Osteoblast (primary cell): Measurements from ENCODE around the gene CHRNA5. TPM values are rescaled to one million over a fixed set of nuclear protein-coding genes. Genes with fewer than 3 reads are reported as not detected.

Experiments used
- DNase-seq: peaks from one replicate; pipeline ENCODE4 v3.0.0; 2011; ENCODE audit warnings: low spot score, mixed read lengths; ENCODE audit not compliant: insufficient read length; ENCODE audit errors: missing footprints
- H2AFZ ChIP-seq: 2 replicates; pipeline ENCODE4 v1.6.0; 2011; ENCODE audit warnings: mild to moderate bottlenecking, low read length
- H3K27ac ChIP-seq: 2 replicates; pipeline ENCODE4 v1.5.1; 2011; ENCODE audit warnings: mild to moderate bottlenecking, low read depth, low read length, moderate library complexity
- H3K27me3 ChIP-seq: 2 replicates; pipeline ENCODE4 v1.6.0; 2012; ENCODE audit warnings: mild to moderate bottlenecking, control low read depth, inconsistent platforms, low read length, moderate library complexity; ENCODE audit not compliant: insufficient read depth
- H3K36me3 ChIP-seq: 2 replicates; pipeline ENCODE4 v1.5.1; 2011; ENCODE audit warnings: mild to moderate bottlenecking, low read length, control low read depth, moderate library complexity; ENCODE audit not compliant: insufficient read depth
- H3K4me1 ChIP-seq: 2 replicates; pipeline ENCODE4 v1.5.1; 2011; ENCODE audit warnings: mild to moderate bottlenecking, low read length, control low read depth, moderate library complexity; ENCODE audit not compliant: insufficient read depth
- H3K4me2 ChIP-seq: 2 replicates; pipeline ENCODE4 v1.6.0; 2011; ENCODE audit warnings: mild to moderate bottlenecking, low read length; ENCODE audit not compliant: insufficient read depth
- H3K4me3 ChIP-seq: fragments of 200-600 bp; sonication (generic); 3 replicates; pipeline ENCODE4 v1.5.1; 2012; ENCODE audit warnings: mild to moderate bottlenecking, low read length, inconsistent platforms; ENCODE audit not compliant: insufficient read depth
- H3K79me2 ChIP-seq: 2 replicates; pipeline ENCODE4 v1.6.0; 2012; ENCODE audit warnings: mild to moderate bottlenecking, low read length, control low read depth, inconsistent platforms; ENCODE audit not compliant: insufficient read depth
- H3K9me3 ChIP-seq: 2 replicates; pipeline ENCODE4 v1.5.1; 2011; ENCODE audit warnings: low read depth, low read length, control low read depth
- H4K20me1 ChIP-seq: 2 replicates; pipeline ENCODE4 v1.6.0; 2012; ENCODE audit warnings: mild to moderate bottlenecking, low read length, control low read depth; ENCODE audit not compliant: insufficient read depth
- CTCF ChIP-seq: IDR thresholded peaks from 2 replicates; pipeline ENCODE4 v1.5.1; 2011; ENCODE audit warnings: mild to moderate bottlenecking, low read depth, low read length, moderate library complexity; ENCODE audit errors: extremely low read depth
- small RNA-seq: library from RNA; depleted of rRNA; stranded (forward); fragments of <200 nt; gene quantifications from one replicate; pipeline ENCODE3, GENCODE V24; 2012
- total RNA-seq: library from RNA; depleted of rRNA; stranded (reverse); fragments of >200 nt; gene quantifications from 2 replicates; pipeline ENCODE4 v1.2.3, GENCODE V29; 2012

Gene CHRNA5
- total RNA-seq, 1 donor, result 0.36 TPM

GRCh38 chr15:78641102-78641748 is 75.9 kb downstream of the CHRNA5 start, which contains the start of gene CHRNB4:
CHRNB4 (minus strand) TSS chr15:78641210; CDS start chr15:78641133, 77 bp downstream.
- no peak for TF ChIP-seq CTCF
- Histone ChIP-seq H4K20me1 (no peaks in the 10 kb centered on the region), H3K27me3 (peaks cover 13% of the 10 kb centered on the region), H3K4me2 (peak within 1 kb of the TSS; percentile 61), H3K36me3 (no peaks in the 10 kb centered on the region), H3K79me2 (no peaks in the 10 kb centered on the region), H2AFZ (no peak within 1 kb of the TSS), H3K4me3 (peak within 1 kb of the TSS; percentile 50), H3K4me1 (no peaks in the 10 kb centered on the region), H3K9me3 (no peaks in the 10 kb centered on the region), H3K27ac (no peak within 1 kb of the TSS)
- no peak for DNase-seq

DNA sequence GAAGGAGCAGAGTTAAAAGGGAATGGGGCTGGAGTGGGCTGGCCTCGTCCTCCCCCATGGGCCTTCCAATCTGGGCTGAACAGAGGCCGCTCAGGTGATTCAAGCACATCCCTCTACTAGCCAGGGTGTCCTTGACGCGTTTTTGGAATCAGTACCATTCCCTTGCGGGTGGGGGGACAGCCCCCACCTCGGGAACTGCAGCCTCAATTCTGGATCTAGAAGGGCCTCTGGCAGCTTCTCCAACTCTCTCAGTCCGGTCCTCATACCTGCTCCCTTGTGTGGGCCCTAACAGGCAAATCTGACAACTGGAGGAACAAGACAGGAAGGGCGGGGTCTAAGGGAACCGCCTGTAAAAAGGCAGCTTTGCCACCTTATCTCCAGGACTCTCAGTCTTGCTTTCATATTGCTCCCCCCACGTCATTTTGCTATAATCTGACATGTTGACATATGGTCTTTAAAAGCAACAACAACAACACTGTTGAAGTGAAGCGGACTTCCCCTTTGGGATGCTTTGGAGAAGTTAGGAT is 76.5 kb downstream of the CHRNA5 start:
- no peaks in the 10 kb centered on the region for H3K36me3 ChIP-seq
- DNase-seq, result no peak
- no peaks in the 10 kb centered on the region for H3K9me3 ChIP-seq
- no peak overlapping the region for H3K27ac ChIP-seq
- no peaks in the 10 kb centered on the region for H3K79me2 ChIP-seq
- H3K4me3 ChIP-seq, result no peak overlapping the region
- no peak overlapping the region for H3K4me2 ChIP-seq
- H2AFZ ChIP-seq, result no peak overlapping the region
- peaks cover 13% of the 10 kb centered on the region for H3K27me3 ChIP-seq
- no peaks in the 10 kb centered on the region for H3K4me1 ChIP-seq
- no peaks in the 10 kb centered on the region for H4K20me1 ChIP-seq
- TF ChIP-seq CTCF, result no peak

GRCh38 chr15:78642331-78642730 is 77.0 kb downstream of the CHRNA5 start:
- H3K4me3 ChIP-seq, result no peak overlapping the region
- no peaks in the 10 kb centered on the region for H3K9me3 ChIP-seq
- no peaks in the 10 kb centered on the region for H3K36me3 ChIP-seq
- no peak overlapping the region for H2AFZ ChIP-seq
- TF ChIP-seq CTCF, result no peak
- no peak overlapping the region for H3K4me2 ChIP-seq
- H4K20me1 ChIP-seq, result no peaks in the 10 kb centered on the region
- DNase-seq, result no peak
- no peaks in the 10 kb centered on the region for H3K4me1 ChIP-seq
- H3K27ac ChIP-seq, result no peak overlapping the region
- no peaks in the 10 kb centered on the region for H3K79me2 ChIP-seq
- peaks cover 13% of the 10 kb centered on the region for H3K27me3 ChIP-seq

Small RNA genes lying within 50 kb of the gene (small RNA-seq; reads per million reads assigned to genes)
- not detected for gene AC067863.2

Other genes with a start within 250 kb of the CHRNA5 start
- gene CRABP1, start 225.2 kb upstream of the CHRNA5 start, total RNA-seq, result not detected in 2 replicates
- 26.8 and 27.1 TPM in 2 replicates for gene IREB2, start 127.3 kb upstream of the CHRNA5 start, total RNA-seq
- gene HYKK, start 57.9 kb upstream of the CHRNA5 start, total RNA-seq, result 4.1 and 5.1 TPM in 2 replicates
- gene PSMA4, start 25.1 kb upstream of the CHRNA5 start, total RNA-seq, result 209 and 214 TPM in 2 replicates
- gene CHRNA3, start 55.5 kb downstream of the CHRNA5 start, total RNA-seq, result not detected in 2 replicates
- gene CHRNB4, start 75.7 kb downstream of the CHRNA5 start, total RNA-seq, result not detected in 2 replicates
- 32.4 and 34.0 TPM in 2 replicates for gene ADAMTS7, start 245.9 kb downstream of the CHRNA5 start, total RNA-seq